ENCODE results near the gene IRAG1.
"Not testable (repeated sequence)": the region's sequence is repeated elsewhere in the genome, so short reads cannot be mapped to it uniquely, and the experiment has no call there.

The IRAG1 gene

DNA sequence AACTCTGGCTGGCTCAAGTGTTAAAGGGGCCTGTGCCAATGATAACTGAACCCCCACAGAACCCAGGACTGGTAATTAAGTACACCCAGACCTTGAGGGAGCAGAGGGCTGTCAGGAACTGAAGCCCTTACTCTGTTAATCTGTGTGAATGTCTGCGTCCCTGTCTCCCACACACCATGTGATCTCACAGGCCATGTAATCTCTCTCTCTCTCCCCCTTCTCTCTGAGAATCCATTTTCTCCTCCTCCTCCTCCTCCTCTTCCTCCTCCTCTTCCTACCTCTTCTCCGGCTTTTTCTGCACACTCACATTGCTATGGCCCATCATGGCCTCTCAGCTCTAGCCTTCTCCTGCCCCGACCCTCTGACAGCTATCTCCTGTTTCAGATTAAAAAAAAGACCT, 14.6 kb upstream of the IRAG1 start:
- DNase-seq (ENCODE audit: low spot score) = no peak

- no peak for DNase-seq (ENCODE audit: low spot score)
These were observed 8.4 kb upstream of the IRAG1 start for GRCh38 chr11:10701982-10702381.

GRCh38 chr11:10699072-10699471, 5.5 kb upstream of the IRAG1 start:
- no peak for DNase-seq (ENCODE audit: low spot score)

DNA sequence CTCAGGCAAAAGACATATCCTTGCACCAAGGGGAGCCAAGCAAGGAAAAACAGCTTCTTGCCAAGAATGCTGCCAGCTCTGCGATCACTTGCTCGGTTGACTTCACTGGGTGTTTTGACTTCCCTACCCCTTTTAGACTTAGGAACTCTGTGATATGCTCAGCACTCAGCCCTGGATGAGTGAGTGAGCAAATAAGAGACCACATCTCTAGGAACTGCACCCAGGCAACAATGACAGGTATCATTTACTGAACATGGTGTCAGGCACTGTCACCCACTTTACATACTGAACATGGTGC, 3.7 kb upstream of the IRAG1 start:
- DNase-seq (ENCODE audit: low spot score) = no peak

- no peak for DNase-seq (ENCODE audit: low spot score)
These were observed 3.1 kb upstream of the IRAG1 start for GRCh38 chr11:10696468-10697322.

DNA sequence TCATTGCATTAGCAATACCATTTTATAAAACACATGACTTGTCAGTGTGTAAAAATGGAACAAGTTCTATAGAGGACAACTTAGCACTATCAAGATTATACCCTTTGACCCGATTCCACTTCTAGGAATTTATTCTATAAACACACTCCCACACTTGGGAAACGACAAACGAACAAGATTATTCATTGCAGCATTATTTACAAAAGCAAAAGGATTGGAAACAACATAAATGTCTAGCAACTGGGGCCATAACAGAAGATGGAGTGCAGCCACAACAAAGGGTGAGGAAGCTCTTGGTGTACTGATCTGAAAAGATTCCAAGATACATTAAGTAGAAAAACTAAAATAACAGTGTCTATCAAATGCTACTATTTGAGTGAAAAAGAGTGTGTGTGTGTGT, 2.3 kb upstream of the IRAG1 start:
- no peak for DNase-seq (ENCODE audit: low spot score)

GRCh38 chr11:10694486-10695239, 1.1 kb upstream of the IRAG1 start:
- DNase-seq (ENCODE audit: low spot score) = no peak

DNA sequence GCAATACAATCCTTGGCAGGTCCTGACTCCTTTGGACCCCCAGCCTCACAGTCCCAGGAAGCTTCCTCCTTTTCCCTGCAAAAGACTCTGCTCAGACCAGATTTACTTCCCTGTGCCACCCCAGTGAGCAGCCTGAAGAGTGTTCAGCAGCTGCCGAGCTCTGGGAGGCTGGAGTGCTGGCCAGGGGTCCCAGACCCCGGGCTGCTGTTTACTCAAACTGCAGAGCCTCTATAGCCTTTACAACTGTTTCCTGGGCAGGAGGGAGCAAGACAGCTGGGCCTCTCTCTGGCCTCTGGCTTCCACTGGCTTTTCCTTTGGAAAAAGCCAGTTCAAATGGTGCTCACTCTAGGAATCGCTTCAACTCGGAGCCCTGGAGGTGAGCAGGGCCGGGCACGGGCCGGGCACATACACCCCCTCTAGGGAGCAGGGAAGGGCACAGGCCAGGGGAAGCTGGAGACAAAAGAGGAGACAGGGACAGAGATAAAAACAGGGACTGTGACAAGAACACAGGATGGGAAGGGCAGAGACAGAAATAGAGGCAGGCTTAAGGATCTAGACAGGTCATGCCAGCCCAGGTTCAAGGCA, 932 bp downstream of the IRAG1 start:
- DNase-seq (ENCODE audit: low spot score) = no peak

DNA sequence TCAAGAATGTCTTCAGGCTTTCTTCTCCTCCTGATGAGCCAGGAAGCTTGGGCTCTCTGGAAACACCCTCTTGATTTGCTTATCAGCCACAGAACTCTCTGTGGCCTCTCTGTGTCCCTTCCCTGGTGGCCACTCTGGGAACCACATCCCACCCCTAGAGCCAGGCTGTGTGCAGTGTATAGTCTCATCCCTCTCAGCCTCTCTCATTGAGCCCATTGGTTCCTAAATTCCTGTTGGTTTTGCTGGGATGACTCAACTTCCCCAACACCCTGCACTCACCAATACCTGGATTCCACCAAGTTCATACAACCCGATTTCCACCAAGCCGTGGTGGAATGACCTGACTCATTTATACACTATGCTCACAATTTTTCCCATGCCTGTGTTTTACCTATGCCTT, 5.2 kb downstream of the IRAG1 start:
- DNase-seq (ENCODE audit: low spot score) = no peak

GRCh38 chr11:10686311-10686710, 7.2 kb downstream of the IRAG1 start:
- no peak for DNase-seq (ENCODE audit: low spot score)

DNA sequence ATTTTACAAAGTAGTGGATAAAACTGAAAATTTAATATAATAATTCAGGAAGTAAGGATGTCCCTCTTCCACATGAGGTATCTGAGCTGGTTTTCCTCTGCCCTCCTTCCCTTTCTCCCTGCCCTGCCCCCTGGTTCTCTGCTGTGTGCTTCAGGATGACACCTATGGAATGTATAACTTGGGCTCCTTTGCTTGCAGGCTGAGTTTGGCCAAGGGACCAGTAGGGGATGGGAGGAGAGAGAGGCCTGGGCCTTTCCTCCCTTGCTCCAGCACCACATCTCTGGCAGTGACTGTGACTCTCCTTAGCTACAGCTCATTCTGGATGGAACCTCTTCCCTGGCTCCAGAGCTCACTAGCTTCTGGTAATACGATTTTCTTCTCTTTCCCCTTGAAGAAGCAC, 10.1 kb downstream of the IRAG1 start:
- no peak for DNase-seq (ENCODE audit: low spot score)

- DNase-seq (ENCODE audit: low spot score) = no peak
These were observed 12.5 kb downstream of the IRAG1 start for GRCh38 chr11:10680956-10681487.

- DNase-seq (ENCODE audit: low spot score) = not testable (repeated sequence)
These were observed 13.3 kb downstream of the IRAG1 start for GRCh38 chr11:10680279-10680678.

DNA sequence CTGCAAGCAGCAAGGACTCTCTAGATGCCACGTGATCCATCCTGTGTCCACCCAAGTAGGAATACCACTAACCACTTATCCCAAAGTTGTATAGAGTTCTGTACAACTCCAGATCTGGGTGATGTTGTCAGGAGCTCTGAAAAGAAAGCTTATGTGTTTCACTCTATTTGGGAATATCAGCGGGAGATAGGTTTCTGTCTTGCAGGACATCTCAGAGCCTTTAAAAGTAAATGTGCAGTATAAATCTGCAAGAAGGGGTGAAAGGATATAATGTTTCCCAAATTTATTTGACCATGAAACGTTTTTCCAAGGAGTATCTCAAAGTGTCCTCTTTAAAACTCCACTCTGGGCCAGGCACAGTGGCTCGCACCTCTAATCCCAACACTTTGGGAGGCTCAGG, 13.9 kb downstream of the IRAG1 start:
- DNase-seq (ENCODE audit: low spot score) = no peak

GRCh38 chr11:10678101-10678500, 15.5 kb downstream of the IRAG1 start:
- no peak for DNase-seq (ENCODE audit: low spot score)

- DNase-seq (ENCODE audit: low spot score) = no peak
These were observed 16.6 kb downstream of the IRAG1 start for GRCh38 chr11:10676919-10677318.

DNA sequence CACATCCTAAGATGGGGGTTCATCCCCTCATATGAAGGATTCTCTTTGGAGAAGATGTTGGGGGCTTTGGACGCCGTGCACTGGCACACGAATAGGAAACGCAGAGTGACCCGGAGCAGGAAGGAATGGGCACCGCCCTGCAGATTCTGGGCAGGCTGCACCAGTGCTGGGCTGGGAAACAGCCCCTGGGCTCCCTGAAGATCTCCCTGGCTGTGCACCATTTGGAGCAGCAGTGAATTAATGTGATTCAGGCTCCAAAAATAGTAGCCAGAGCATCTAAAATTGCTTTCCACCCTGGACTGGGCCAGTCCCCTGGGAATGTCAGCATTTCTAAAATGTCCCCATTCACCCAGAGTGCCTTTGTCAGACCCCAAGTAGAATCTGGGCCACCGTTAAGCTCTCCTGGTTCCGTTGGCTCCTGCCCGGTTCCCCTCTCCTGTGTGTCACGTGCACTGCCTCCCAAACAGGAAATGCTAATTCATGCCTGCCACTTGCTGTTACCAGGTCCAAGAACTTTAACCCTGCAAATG, 18.6 kb downstream of the IRAG1 start:
- peak; percentile 64 for DNase-seq (ENCODE audit: low spot score)

DNA sequence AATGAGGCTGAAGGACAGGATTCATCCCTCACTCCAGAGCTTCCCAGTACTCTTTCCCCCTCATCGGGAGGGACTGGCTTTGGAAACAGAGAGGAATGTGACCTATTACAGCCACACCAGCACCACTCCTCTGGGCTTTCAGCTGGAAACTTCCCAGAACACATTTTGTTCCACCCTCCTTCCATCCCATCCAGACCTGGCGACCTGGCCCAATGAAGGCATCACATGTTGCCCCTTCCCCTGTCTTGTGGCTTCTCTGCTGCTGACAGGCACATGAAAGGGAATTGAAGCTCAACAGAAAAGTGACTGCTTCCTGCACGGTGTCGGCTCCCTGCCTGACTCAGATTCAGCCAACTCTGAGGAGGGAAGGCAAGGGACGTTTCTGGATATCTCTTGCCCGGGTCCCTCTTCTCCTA, 19.1 kb downstream of the IRAG1 start:
- no peak for DNase-seq (ENCODE audit: low spot score)

- no peak for DNase-seq (ENCODE audit: low spot score)
These were observed 20.0 kb downstream of the IRAG1 start for GRCh38 chr11:10673501-10674062.

- no peak for DNase-seq (ENCODE audit: low spot score)
These were observed 23.5 kb downstream of the IRAG1 start for GRCh38 chr11:10670099-10670498.

DNA sequence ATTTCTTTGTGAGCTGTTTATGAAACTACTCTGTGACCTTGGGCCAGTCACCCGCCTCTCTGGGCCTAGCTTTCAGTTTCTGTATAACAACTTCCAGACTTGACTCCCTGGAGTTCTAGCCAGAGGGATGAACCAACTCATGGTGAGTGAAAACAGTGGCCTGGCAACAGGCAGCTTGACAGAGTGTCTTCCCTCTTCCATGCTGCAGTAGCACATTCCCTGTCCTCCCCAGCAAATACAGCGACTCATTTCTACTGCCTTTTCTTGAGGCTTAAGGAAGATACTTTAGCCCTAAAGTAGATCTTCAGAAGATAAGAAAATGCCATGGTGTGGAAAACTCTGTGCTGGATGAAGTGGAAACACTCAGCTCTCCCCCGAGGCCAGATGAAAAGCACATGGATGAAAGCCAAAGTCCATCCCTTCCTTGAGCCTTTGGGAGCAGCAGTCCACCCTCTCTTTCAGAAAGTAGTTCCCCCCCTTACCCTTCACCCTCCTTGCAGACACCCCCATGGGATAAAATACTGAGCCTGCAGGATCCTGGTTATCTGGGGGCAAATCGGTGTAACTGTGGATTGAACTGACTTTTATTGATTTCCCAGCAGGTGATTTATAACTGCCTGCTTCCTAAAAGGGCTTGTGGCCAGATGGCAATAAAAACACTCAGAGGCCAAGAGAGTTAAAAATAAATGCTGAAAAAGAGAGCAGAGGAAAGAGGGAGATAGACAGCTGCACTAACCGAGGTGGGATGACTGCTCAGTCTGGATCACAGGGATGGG, 24.1 kb downstream of the IRAG1 start:
- DNase-seq (ENCODE audit: low spot score) = no peak

- DNase-seq (ENCODE audit: low spot score) = no peak
These were observed 26.1 kb downstream of the IRAG1 start for GRCh38 chr11:10667521-10667885.

All from putamen (tissue), 1 donor.